HL-60/S4 treated with retinoic acid at 250 ng/mL for 4 days and 3 days (cell line): ENCODE results near the gene AK8.

Source experiments
- in situ Hi-C: fragments of 300-500 bp; cut with MboI; formaldehyde crosslinking; loops from 2 replicates; pipeline ENCODE4 v1.7.0; 2022; ENCODE audit warnings: low sequenced_read_pairs

The AK8 gene

DNA sequence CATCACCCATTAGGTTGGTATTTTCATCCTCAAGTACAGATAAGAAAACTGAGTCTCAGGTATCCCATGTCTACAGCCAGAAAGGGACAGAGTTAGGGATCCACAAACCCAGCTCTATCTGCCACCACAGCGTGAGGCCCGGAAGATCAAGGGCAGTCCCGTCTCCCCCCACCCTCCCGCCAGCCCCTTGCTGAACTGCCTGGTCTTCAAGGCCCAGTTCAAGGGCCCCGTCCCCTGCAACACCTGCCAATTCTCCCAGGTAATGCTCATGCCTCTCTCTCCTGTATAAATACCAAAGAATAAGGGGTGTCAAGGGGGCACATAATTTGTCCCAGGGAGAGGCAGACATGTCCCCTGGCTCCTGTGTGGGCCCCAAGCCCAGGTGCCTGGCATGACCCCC lies 50.7 kb downstream of the AK8 start:
- in situ Hi-C loops, result no loop called here

DNA sequence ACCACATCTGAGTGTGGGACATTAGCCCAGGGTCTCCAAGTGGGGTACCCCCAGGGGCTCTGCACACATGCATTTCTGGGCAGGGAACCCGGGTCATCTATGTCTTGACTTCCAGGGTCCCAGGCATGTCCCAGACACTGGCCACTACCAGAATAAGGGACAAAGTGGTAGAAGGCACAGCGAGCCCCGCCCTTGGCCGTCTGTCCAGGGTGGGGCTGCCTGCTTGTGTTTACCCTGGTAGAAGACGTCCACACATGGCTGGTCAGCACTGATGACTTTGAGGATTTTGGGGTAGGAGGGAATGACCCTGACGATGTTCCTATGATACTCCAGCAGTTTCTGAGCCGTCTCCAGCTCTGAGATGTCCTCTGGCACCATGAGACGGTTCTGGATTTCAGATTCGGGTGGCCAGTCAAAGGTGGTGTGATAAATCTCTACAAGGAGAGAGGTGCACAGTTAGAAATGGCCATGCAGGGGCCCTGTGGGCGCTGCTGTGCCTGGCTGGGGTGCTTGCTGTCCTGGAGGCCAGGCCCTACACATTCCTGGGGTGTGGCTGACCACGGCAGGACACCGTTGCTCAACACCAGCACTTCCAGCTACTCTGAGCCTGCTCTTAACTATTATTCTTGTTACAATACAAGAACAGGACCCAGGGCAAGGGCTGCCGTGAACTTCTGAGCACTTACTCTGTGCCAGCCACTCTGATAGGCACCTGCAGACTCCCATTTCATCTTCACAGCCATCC lies 51.3 kb downstream of the AK8 start:
- in situ Hi-C loops, result no loop called here

DNA sequence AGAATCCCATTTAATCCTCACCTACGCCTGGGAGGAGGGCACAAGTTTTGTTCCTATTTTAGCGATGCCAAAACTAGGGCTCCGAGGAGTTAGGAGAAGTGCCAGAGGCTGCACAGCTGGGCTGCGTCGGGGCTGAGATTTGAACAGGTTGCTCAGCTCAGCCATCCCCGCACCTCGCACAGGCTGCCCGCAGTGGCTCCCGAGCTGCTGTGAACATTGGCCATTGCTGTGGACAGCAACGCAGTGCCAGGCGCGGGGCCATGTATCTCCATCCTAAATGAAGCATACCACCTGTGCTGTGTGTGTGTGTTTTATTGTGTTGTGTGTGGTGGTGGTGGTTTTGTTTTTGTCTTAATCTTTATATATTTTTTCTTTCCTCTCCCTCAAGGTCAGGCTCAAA lies 52.0 kb downstream of the AK8 start:
- in situ Hi-C loops, result no loop called here

DNA sequence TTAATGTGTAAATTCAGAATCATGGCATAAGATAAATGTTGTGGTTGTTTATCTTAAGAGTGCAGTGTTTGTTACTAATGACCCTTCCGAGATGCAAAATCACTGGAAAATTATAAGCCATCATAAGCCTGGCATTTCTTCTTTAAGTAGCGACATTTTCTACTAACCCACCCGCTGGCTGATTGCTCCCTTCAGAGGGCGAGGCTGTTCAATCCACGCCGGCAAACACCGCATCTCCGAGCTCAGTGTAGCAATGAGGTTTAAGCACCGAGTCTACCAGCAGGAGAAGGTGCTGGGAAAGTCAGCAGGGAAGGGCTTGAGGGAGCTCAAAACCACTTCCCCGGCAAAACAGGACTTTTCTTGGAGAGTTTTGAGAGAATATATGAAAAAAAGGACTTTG lies 52.7 kb downstream of the AK8 start:
- in situ Hi-C loops, result no loop called here

DNA sequence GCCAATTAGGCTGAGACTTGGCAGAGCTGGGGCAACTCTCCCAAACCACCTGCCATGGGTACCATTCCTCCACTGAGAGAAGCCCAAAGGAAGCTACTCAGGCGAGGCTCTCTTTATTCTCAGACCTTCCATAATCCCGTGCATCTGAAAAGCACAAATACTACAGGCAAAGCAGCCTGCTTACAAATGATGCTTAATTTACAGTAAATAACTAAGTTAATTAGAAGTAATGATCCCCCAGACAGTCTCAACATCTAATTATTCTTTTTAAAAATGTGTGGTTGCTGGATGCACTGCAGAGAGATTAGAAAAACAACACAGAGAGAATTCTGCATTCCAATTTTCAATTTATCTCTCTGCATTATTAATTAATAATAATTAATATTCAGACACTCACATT lies 53.1 kb downstream of the AK8 start:
- in situ Hi-C loops, result no loop called here

DNA sequence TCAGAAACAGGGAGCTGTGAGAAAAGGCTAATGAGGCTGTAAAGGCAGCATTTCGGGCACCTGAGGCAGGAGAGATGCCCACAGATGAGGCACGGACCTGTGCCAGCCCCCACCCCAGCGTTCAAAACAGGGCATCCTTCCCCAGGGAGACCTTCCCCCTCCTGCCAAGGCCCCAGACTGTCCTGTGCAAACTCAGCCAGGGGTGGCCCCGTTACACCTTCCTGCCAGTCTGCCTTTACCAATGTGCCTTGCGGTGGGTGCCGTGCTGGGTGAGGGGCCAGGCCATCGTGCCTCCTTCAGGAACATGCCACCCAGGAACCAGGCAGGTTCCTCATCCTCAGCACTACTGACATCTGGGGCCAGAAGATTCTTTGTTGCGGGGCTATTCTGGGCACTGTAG lies 53.9 kb downstream of the AK8 start:
- in situ Hi-C loops, result no loop called here

DNA sequence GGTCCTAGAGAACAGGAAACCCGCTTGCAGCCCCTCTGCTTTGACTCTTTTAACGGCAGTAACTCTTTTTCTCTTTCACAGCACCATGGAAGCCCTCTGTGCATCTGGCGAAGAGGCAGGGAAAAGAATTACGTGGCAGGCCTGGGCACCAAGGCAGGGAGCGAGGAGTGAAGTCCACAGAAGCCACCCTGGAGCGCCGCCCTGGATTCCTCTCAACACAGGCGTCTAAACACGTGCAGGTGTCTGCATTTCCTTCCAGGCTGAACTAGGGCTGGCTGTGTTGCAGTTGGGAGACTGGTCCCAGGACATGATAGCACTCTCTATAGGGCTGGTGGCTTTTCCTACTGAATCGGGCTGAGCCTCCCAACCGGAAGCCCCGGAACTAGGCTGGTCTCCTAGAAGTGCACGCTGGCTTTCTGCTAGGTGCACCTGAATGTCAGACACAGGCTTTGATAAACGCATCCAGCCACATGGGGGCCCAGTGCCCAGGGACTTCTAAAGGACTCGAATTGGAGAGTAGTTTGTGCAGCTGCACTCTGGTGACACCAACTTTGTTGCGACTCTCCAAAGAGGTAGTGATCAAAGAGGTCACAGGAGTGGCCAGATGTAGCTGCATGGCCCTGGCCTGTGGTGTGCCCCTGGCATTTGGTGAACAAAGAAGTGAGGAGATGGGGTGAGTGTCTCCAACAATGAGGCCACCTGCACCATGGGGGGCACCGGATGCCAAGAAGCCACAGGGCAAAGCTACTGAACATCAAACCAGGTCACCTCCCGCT lies 54.5 kb downstream of the AK8 start:
- in situ Hi-C loops, result no loop called here

DNA sequence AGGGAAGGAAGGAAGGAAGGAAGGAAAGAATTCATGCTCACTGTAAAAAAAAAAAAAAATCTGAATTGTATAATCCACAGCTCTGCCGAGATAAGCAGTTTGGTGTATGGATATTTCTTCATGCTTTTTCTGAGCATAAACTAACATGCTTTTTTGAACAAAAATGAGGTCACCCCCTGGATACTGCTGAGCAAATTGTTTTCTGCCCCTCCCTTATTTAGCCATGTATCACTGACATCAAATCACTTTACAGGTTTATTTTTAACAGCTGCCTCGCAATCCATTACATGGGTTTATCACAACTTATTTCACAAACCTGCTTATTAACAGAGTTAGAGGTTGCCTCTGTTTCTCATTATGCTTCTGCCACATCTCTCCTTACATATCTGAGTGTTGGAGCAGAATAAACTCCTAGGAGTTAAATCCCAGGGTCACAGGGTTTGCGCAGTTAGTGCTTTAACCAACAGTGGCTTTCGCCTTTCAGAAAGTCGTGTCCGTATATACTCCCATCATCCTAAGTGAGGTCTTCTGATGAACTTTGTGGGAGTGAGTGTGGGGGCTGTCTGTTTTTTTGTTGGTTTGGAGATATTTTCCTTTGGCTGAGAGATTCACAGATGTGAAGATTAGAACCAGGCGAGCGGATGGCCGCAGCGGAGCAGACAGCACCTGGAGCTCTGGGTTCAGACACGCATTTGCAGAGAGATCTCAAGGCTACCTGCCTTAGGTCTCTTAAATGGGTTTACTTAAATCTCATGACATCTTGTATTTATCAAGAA lies 57.7 kb downstream of the AK8 start:
- in situ Hi-C loops, result no loop called here

DNA sequence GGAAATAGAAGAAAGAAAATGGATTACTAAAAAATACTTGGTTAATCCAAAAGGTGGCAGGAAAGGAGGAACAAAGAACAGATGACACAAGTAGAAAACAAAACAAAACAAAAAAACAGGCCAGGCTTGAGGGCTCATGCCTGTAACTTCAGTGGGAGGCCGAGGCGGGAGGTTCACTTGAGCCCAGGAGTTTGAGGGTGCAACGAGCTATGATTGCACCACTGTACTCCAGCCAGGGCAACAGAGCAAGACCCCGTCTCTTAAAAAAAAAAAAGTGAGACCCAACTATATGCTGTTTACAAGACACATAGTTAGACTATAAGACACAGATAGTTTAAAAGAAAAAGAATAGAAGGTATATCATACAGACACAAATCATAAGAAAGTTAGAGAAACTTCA lies 59.5 kb downstream of the AK8 start:
- in situ Hi-C loops, result no loop called here

DNA sequence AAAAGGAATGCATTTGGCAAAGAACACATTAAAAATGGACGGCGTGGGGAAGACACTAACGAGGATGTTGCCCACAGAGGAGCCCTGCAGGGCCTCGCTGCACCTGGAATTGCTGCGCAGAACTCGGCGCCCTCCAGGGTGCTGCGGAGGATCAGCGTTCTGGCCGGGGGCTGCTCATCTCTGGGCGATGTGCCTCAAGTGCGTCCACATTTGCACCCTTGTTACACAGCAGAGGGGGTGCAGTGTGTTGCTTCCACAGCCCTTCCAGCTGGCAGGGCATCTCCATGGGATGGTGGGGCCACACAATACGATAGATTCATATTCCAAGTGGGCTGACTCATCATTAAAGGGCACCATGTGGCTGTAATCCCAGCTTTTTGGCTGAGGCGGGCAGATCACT lies 63.1 kb downstream of the AK8 start:
- in situ Hi-C loops, result no loop called here

DNA sequence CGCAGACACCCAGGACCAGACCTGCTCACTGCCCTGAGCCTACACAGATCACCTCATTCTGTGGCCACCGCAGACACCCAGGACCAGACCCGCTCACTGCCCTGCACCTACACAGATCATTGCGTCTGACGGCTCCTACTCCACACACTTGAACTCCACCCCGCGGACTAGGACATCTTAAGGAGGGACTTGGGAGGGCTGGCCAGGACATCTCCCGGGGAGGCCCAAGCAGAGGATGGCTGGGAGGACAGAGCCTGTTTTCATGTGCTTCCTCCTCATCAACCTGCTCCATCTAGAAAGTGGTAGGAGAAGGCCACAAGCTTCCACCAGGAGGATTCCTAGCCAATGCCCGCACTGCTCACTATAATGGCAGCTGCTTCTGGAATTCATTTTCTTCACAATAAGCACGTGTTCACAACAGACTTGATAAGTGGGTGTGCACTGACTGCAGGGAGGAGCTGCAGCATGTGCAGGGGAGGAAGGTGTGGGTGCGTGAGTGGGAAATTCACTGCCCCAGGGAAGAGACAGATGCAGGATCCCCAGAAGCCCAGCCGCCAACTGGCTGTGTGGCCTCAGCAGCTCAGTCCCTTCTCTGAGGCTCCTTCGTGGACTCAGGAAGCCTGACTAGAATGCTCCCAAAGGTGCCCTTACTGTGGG lies 64.8 kb downstream of the AK8 start:
- in situ Hi-C loops, result no loop called here

DNA sequence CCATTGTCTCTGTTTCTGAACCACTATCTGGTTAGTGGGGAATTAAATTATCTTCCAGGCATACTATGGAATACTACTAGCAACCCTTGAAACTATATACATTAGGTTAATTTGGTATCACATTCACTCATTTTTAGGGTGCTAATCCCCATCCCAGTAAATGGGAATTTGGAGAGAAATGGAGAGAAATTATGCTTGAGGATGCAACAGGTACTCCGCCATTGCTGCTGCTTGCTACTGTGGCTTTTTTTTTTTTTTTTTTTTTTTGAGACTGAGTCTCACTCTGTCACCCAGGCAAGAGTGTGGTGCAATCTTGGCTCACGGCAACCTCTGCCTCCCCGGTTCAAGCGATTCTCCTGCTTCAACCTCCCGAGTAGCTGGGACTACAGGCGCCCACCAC lies 66.1 kb downstream of the AK8 start:
- in situ Hi-C loops, result no loop called here

DNA sequence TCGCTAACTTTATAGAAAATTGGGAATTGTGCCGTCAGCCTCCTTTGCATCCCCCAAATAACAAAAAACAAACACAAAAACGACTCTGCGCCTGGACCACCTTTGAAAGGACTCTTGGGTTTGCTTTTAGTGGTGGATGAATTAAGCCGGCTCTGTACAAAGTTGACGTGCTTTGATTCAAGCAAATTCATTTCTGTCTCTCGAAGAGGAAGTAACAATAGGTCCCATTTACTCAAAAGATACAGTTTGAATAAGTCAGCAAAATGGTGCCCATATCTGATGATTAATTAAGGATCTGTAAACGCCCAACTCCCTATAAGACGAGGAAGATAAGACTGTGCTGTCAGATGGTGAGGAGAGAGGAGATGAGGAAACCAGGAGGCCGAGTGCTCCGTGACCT lies 67.8 kb downstream of the AK8 start:
- in situ Hi-C loops, result no loop called here

DNA sequence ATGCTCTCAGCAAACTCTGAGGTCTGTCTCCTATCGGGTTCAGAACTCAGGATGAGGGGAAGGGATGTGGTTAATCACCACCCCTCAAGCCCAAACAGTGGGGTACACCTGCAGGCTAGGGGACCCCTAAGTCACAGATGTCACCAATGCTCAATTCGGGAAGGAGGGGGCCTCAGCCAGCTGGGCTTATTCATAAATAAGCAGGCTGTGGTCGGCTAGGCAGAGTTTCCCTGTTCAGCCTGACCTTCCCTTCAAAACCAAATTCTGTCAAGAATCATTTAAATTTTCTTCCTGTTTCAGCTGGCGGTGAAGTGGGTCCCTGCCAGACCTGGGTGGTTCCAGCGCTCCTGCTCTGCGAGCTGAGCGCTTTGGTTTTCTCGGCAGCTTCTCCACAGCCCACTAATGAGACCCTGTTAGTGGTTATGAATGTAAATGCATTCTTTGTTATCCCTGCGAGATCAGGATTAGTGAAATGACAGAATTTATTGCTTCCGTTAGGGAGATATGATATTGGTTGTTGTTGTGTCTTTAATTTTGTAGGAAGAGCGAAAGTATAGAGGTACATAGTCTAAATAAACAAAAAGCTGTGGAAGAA lies 68.3 kb downstream of the AK8 start:
- in situ Hi-C loops, result no loop called here

DNA sequence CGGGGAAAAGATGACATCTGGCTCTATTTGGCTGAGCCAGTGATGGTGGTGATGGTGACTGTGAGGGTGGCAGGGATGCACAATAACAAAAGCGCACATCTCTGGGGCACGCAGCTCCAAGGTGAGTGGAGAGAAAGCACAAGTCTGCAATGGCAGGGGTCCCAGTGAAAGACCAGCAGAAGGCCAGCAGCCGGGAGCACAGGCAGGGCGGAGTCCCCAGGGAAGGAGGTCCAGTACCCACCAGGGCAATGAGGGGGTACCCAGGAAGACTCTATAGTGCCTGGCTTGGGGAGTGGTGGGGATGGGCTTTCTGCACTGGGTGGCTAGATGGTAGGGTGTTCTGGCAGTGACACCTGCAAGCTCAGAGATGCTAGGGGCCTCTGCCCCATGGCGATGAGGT lies 69.4 kb downstream of the AK8 start:
- in situ Hi-C loops, result no loop called here

DNA sequence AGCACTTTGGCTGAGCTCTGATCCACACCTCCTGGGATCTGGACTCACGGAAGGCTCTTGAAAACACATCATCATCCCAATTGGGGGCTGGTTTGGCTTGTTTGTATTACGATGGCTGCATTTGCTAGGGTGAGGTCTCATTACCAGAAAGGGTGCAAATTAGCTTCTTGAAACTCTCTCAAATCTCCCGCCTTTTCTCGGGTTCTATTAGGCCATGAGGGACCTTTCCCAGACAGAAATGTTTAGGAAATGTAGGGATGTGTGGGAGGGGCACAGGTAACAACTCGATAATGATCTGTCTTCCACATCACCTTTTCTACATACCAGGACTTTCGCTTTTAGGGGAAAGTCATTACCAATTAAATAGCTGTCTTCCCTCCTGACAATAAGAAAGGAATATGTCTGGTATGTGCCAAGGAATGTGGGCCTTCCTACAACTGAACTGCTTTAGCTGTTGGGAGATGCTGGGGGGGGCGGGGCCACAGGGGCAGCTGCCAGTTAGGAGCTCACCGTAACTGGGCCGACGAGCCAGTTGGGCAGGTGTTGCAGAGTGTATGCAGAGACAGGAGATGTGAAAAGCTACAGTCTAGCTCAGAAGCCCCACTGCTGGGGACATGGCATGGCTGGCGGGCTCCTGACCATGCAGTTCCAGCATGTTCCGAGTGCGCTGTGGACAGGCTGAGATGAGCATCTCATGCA lies 71.2 kb downstream of the AK8 start:
- in situ Hi-C loops, result no loop called here

DNA sequence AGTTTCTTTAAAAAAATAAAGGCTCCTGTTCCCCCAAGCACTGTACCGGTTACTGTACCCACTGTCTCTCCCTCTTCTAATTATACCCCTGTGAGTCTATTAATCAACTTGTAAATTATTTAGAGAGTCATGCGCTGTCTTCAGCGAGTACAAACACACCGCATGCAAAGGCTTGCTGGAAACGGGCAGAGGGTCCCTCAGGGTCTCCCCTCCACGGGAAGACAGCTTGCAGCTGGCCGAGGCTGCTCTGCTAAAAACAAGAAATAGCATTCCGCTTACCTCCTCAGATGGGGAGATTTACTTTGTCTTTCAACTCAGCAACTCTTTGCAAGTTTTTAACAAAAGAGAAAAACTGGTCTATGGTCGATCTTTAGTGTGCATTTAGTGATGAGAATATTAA lies 71.8 kb downstream of the AK8 start:
- in situ Hi-C loops, result no loop called here

DNA sequence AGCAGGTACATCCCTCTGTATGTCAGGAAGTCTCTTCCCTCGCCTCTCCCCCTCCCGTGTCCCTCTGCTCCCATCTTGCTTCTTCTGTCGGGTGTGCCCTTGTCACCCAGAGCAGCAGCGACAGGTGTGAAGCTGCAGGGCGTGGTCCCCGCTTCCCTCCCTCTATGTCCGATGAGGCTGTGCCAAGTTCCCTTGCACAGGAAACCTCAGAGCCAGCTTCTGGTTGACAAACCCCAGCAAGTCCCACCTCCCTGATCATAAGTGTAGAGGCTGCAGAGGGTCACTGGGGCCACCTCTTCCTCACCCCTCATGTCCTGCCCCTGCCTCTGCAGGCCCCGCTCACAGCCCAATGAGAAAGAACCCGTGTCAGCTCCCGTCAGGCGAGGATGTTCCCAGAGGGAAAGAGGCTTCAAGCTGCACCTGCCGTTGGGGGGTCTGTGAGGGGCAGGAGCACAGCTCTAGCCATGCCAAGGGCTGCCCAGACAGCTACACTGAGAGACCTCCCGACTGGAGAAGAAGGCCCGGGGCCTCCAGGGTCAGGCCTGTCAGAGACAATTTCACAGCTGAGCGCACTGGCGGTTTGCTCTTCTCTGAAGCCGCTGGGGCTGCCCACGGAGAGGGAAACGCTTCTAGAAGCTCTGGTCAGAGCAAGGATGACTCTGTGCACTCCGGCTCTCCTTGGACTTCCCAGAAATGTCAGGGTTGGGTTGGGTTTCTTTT lies 73.3 kb downstream of the AK8 start:
- in situ Hi-C loops, result no loop called here

DNA sequence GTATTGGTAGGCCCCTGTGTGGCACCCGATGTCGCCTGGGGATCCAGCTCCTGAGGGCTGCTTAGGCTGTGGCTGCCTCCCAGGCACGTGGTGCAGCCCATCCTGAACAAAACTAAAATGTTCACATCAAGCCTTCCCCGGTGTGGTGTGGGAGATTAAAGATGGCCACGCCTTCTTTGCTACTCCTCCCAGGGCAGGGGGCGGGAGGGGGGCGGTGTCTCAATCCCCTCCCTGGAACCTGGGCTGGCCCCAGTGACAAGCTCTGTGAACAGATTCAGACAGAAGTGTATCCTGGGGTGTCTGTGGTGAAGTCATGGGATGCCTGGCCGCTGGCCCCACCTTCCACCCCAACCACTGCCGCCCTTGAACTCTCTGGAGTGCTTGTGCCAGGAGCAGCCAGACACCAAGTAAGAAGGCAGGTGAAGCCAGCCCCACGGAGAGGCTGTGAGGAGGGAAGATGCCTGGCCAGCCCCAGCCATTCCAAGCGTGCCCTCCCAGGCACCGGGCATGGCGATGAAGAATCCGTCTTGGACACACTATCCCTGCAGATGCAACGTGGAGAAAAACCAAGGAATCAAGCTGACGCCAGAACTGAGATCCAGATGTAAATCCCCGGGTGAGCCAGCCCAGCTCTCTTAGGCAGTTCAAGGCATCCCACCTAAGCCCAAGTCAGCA lies 75.8 kb downstream of the AK8 start:
- in situ Hi-C loops, result no loop called here
